Erythroblast (primary cell): ENCODE measurements around the gene ARHGAP24.

Experiments
- GATA1 ChIP-seq: IDR thresholded peaks from 2 replicates; pipeline ENCODE4 v1.6.1; 2011; ENCODE audit warnings: low read depth, mild to moderate bottlenecking, control low read depth, low read length, moderate library complexity
- POLR2A ChIP-seq: IDR thresholded peaks from 2 replicates; pipeline ENCODE4 v1.6.1; 2011; ENCODE audit warnings: mild to moderate bottlenecking, low read length

GRCh38 chr4:85659610-85660218 is 184.8 kb downstream of the ARHGAP24 start:
- no peak for TF ChIP-seq POLR2A
- TF ChIP-seq GATA1 = no peak
